GM13976 (cell line): ENCODE results near the gene TRIM32.

Experiments used
- DNase-seq: peaks from one replicate; pipeline ENCODE4 v3.0.0; 2012; ENCODE audit warnings: low spot score
- CTCF ChIP-seq: IDR thresholded peaks from 2 replicates; pipeline ENCODE4 v1.5.1; 2012; ENCODE audit warnings: borderline replicate concordance, mild to moderate bottlenecking; ENCODE audit not compliant: insufficient read depth; ENCODE audit errors: extremely low read depth, missing control alignments, control extremely low read depth
- in situ Hi-C: fragments of 300-500 bp; cut with MboI; formaldehyde crosslinking; loops from one replicate; pipeline ENCODE4 v1.12.0; 2022; ENCODE audit warnings: low sequenced_read_pairs, mixed read lengths, inconsistent platforms; ENCODE audit not compliant: unreplicated experiment

The TRIM32 gene

DNA sequence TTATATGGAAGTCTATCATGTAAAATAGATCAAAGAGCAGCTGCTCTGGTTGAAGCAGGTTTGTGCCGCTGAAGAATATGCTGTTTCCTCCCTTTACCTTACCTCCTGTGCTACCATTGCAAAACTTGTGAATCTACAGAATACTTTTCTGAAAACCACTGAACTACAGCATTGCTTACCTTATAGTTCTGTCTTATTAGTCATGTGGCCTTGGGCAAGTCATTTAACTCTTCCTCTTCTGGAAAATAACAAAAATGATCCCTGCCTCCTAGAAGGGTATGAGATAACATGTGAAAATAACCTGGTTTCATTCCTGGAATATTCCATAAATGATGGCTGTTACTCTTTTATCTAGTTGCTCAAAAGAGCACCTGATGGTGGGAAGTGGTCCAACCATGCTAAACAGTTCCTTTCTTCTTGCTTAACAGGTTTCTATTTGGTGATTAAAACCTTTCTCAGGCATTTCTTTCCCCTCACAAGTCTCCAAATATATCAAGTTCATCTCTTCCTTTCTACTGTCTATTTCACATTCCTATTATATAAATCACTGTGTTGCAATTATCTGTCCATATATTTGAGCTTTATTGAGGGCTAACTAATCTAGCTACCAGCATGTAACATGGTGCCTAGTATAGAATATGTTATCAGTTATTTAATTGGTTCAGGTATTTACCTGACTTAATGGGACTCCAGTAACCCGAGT lies 15.0 kb downstream of the TRIM32 start:
- DNase-seq, result no peak
- TF ChIP-seq CTCF, result no peak
- in situ Hi-C loops, result no loop called here

- in situ Hi-C loops, result no loop called here
- no peak for DNase-seq
- TF ChIP-seq CTCF, result no peak
These were observed 16.5 kb downstream of the TRIM32 start for GRCh38 chr9:116703634-116704033.

DNA sequence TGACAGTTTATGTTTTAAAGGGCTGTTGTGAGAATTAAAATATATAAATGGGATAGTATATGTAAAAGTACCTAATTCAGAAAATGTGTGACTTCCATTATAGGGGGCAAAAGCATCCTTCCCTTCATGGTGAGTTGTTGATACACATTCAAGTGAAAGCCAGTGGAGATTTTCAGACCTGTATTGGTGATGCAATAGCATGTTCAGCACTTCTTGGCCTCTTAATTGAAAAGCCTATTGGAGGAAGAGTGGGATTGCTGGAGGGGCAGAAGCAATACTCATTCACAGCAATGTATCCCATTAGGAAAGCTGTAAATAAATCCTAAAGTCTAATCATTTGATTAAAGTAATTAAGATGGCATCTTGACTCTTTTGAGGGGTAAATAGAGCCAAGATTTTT lies 17.4 kb downstream of the TRIM32 start:
- no peak for TF ChIP-seq CTCF
- in situ Hi-C loops, result no loop called here

DNA sequence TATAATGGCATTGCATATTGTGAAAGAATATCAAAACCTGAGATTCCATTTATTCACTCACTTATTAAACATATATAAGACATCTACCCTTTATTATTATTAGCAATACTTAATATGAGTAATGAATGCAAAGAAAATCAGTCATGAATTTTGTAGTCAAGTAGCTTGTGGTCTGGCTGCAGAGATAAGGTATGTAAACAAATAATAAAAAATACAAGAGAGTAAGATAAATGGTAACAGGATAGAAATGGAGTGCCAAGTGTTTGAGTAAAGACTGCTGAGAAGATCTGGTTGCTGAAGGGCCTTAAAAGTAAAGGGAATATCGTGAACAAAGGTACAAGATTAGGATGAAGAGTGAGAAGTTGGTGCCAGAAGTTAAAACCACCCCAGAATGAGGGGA lies 18.4 kb downstream of the TRIM32 start:
- DNase-seq, result no peak
- no peak for TF ChIP-seq CTCF
- in situ Hi-C loops, result no loop called here

More for the DNA sequence above, 17.4 kb downstream of the TRIM32 start:
- no peak for DNase-seq

GRCh38 chr9:116706310-116707290 lies 19.5 kb downstream of the TRIM32 start:
- in situ Hi-C loops, result no loop called here
- TF ChIP-seq CTCF, result no peak
- no peak for DNase-seq

DNA sequence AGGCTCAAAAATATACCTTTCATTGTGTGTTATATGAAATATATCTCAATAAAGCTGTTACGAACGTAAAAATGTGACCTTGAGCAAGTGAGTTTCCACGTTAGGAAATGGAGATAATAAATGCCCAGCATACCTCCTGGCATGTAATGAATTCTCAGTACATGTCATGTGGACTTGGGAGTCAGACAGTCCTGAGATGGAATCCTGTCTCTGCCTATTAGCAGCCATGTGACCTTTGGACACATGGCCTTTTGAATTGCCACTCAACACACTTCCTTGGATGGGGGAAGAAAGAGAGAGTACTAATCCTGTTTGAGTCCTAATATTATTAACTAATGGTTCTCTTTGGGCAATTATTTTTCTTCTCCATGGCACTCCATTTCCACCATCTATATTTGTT lies 25.7 kb downstream of the TRIM32 start:
- in situ Hi-C loops, result no loop called here
- DNase-seq, result no peak

More for the DNA sequence above, 25.7 kb downstream of the TRIM32 start:
- TF ChIP-seq CTCF, result no peak
